Measurements from ENCODE around the gene COPG1.
"Not testable (repeated sequence)": the region's sequence is repeated elsewhere in the genome, so short reads cannot be mapped to it uniquely, and the experiment has no call there.

COPG1 gene

DNA sequence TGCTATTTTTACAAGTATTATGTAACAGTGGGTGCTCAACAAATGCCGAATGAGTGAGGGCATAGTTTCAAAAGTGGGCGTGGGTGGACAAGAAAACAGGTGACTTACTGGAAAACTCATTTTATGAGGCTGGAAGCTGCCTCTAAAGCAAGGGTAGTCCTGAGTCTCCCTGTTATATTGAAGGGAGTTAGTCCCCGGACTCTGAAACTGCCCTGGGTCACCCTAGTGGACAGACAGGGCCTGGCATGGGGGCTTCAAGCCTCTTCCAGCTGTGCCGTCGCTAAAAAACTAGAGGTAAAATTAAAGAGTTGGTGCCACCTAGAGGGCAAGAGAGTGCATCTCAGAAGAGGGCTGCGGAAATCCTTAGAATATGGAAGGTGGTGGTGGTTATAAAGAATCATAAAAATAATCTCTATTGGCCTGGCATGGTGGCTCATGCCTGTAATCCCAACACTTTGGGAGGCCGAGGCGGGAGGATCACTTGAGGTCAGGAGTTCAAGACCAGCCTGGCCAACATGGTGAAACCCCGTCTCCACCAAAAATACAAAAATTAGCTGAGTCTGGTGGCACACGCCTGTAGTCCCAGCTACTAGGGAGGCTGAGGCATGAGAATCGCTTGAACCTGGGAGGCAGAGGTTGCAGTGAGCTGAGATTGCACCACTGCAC lies 3.6 kb upstream of the COPG1 start:
- not testable (repeated sequence) for H3K9ac ChIP-seq
- TF ChIP-seq, protein P1, sequence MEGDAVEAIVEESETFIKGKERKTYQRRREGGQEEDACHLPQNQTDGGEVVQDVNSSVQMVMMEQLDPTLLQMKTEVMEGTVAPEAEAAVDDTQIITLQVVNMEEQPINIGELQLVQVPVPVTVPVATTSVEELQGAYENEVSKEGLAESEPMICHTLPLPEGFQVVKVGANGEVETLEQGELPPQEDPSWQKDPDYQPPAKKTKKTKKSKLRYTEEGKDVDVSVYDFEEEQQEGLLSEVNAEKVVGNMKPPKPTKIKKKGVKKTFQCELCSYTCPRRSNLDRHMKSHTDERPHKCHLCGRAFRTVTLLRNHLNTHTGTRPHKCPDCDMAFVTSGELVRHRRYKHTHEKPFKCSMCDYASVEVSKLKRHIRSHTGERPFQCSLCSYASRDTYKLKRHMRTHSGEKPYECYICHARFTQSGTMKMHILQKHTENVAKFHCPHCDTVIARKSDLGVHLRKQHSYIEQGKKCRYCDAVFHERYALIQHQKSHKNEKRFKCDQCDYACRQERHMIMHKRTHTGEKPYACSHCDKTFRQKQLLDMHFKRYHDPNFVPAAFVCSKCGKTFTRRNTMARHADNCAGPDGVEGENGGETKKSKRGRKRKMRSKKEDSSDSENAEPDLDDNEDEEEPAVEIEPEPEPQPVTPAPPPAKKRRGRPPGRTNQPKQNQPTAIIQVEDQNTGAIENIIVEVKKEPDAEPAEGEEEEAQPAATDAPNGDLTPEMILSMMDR (IDR thresholded peaks at IDR 0.05): peak; percentile 94

DNA sequence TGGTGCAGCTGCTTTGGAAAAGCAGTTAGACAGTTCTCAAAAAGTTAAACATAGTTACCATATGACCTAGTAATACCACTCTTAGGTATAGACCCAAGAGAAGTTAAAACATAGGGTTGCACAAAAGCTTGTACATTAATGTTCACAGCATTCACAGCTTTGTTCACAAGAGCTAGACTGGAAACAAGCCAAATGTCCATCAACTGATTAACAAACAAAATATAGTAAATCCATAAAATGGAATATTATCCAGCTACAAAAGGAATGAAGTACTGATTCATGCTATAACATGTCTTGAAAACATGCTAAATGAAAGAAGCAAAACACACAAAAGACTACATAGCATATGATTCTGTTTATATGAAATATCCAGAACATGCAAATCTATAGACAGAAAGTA lies 2.8 kb upstream of the COPG1 start:
- H3K27ac ChIP-seq: no peak overlapping the region
- peaks cover 5% of the 10 kb centered on the region for H3K4me1 ChIP-seq

More for the DNA sequence above, 3.6 kb upstream of the COPG1 start:
- peaks cover 21% of the 10 kb centered on the region for H3K79me2 ChIP-seq
- not testable (repeated sequence) for H3K4me1 ChIP-seq; H3K4me3 ChIP-seq (ENCODE audit: low read depth, low read length); H3K36me3 ChIP-seq (ENCODE audit: control insufficient read depth, insufficient read depth, low read length); H3K27me3 ChIP-seq (ENCODE audit: control insufficient read depth, insufficient read depth, low read length); H3K9me3 ChIP-seq (ENCODE audit: control insufficient read depth, low read length)
- peak overlapping the region; percentile 81 for H2AFZ ChIP-seq
- H3K4me2 ChIP-seq (ENCODE audit: low read length): peak overlapping the region; percentile 62
- peak overlapping the region; percentile 6 for H3K27ac ChIP-seq

DNA sequence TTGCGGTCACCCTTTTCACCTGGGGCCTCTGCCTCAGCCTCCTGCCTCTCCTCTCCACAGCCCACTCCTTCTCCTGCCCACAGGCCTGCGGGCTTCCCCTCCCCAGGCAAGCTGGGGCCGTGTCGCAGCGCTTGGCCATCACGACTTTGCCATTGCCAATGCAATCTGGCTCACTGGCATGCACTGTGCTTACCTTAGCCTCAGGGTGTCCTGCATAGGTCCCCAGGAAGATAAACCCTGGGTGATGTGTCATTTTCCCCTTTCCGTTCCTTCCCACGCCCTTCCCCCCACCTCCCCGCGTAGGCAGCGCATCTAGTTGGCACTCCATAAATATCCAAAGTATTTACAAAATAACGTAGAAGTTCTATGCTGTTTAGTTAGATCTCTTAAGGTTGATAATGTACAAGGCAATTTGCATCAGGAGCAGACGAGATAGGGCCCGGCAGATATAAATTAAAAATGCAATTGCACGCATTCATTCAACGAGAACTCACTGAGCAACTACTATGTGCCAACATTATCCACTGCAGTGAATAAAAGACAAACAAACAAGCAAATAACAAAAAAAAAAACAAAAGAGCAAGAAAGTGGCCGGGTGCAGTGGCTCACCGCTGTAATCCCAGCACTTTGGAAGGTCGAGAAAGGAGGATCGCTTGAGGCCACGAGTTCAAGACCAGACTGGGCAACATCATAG lies 973 bp upstream of the COPG1 start:
- Histone ChIP-seq H3K4me1 (peaks cover 5% of the 10 kb centered on the region), H3K4me2 (ENCODE audit: low read length) (peak overlapping the region; percentile 80), H3K27me3 (ENCODE audit: control insufficient read depth, insufficient read depth, low read length) (no peaks in the 10 kb centered on the region), H3K4me3 (ENCODE audit: low read depth, low read length) (peak overlapping the region; percentile 90), H3K9ac (peak overlapping the region; percentile 87), H3K9me3 (ENCODE audit: control insufficient read depth, low read length) (no peaks in the 10 kb centered on the region), H3K36me3 (ENCODE audit: control insufficient read depth, insufficient read depth, low read length) (no peaks in the 10 kb centered on the region), H3K27ac (no peak overlapping the region), H3K79me2 (peaks cover 21% of the 10 kb centered on the region), H2AFZ (peak overlapping the region; percentile 99)
- TF ChIP-seq, protein P1 (IDR thresholded peaks at IDR 0.05): no peak

More for the DNA sequence above, 2.8 kb upstream of the COPG1 start:
- Histone ChIP-seq H3K79me2 (peaks cover 21% of the 10 kb centered on the region), H3K9ac (no peak overlapping the region), H2AFZ (no peak overlapping the region), H3K4me2 (ENCODE audit: low read length) (no peak overlapping the region), H3K36me3 (ENCODE audit: control insufficient read depth, insufficient read depth, low read length) (no peaks in the 10 kb centered on the region), H3K27me3 (ENCODE audit: control insufficient read depth, insufficient read depth, low read length) (no peaks in the 10 kb centered on the region), H3K4me3 (ENCODE audit: low read depth, low read length) (no peak overlapping the region), H3K9me3 (ENCODE audit: control insufficient read depth, low read length) (no peaks in the 10 kb centered on the region)
- TF ChIP-seq, protein P1 (IDR thresholded peaks at IDR 0.05): no peak

DNA sequence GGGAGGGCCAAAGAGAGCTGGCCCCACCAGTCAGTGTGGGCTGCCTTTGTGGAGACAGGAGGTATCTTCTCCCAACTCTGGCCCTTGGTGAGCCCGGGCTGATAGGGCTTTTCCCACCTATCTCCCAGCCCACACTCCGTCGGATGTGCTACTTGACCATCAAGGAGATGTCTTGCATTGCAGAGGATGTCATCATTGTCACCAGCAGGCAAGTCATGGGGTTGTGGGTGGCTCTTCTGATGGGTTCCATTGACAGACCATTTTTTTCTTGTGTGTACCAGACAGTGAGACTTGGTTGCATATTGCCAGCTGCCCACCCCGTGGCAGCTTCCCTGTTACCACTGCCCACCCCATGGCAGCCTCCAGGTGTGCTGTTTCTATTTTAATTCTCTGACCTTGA lies 3.3 kb downstream of the COPG1 start:
- Histone ChIP-seq H3K4me3 (ENCODE audit: low read depth, low read length) (no peak overlapping the region), H3K4me1 (peaks cover 5% of the 10 kb centered on the region), H3K4me2 (ENCODE audit: low read length) (no peak overlapping the region), H3K79me2 (peaks cover 17% of the 10 kb centered on the region), H3K9me3 (ENCODE audit: control insufficient read depth, low read length) (no peaks in the 10 kb centered on the region), H3K9ac (no peak overlapping the region), H3K36me3 (ENCODE audit: control insufficient read depth, insufficient read depth, low read length) (no peaks in the 10 kb centered on the region), H2AFZ (no peak overlapping the region), H3K27ac (no peak overlapping the region), H3K27me3 (ENCODE audit: control insufficient read depth, insufficient read depth, low read length) (no peaks in the 10 kb centered on the region)
- TF ChIP-seq, protein P1 (IDR thresholded peaks at IDR 0.05): no peak
